HG03469 (cell line): ENCODE results near the gene GIMAP1.
"Not testable (repeated sequence)": the region's sequence is repeated elsewhere in the genome, so short reads cannot be mapped to it uniquely, and the experiment has no call there.

Experiments
- ATAC-seq: cut with Tn5 transposase; IDR thresholded peaks from one replicate; pipeline ENCODE4 v1.9.1; 2021; ENCODE audit warnings: mild to moderate bottlenecking, moderate library complexity, moderate number of reproducible peaks; ENCODE audit not compliant: unreplicated experiment

GIMAP1 gene

DNA sequence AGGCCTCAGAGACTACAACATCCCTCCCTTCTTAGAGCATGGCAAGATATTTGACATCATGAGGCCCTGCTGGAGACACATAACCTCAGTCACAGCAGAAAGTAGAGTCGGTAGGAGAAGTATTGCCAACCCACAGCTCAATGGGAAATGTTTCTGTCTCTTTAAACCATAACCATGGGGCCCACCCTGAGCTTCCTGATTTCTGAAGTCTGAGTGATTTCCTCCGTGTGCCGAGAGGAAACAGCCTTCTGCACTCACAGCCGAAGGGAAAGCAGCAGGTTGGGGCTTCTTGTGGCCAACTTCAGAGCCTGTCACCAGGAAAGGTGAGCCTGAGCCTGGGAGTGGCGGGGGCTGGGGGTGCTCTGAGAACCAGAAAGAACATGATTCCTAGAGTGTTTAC is at the start of gene GIMAP1:
Gene GIMAP1 (plus strand): TSS at position 246 of the 400 bp plus-strand sequence. CDS start 2,435 bp downstream, outside the sequence.
- ATAC-seq = no peak

DNA sequence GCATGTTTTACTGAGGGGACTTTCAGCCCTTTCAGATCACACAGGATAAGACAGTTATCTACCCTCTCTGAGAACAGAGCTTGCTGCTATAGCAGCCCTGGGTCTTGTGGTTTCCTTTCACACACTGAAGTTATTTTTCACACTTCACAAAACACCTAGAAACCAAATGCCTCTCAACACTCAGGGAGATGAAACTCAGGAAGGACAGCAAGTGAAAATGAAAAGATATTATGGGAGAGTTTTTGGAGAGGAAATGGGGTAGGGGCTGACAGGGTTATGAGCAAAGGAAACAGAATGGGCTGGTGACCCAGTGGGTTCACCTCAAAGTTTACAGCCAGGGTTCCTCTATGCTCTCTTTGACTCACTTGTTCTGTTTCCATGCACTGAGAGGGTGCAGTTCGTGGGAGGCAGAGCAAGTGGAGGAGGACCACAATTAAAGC is 47.9 kb upstream of the GIMAP1 start:
- peak; percentile 69 for ATAC-seq

DNA sequence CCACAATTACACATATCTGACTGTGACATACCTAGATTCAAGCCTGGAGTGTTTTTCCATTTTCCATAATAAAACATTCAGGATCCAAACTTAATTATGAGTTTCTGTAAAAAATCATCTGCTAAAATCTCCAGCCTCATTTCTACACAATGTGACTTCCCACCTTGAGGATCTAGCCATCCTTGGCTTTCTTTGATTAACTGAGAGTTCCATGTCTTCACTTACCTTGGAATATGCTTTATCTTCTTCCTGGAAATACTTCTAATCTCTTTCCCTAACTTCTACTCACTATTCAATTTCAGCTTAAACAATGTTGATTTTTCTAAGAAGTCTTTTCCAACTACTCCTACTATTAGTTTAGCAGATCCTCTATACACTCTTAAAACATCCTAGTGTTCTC is 47.4 kb upstream of the GIMAP1 start:
- no peak for ATAC-seq

DNA sequence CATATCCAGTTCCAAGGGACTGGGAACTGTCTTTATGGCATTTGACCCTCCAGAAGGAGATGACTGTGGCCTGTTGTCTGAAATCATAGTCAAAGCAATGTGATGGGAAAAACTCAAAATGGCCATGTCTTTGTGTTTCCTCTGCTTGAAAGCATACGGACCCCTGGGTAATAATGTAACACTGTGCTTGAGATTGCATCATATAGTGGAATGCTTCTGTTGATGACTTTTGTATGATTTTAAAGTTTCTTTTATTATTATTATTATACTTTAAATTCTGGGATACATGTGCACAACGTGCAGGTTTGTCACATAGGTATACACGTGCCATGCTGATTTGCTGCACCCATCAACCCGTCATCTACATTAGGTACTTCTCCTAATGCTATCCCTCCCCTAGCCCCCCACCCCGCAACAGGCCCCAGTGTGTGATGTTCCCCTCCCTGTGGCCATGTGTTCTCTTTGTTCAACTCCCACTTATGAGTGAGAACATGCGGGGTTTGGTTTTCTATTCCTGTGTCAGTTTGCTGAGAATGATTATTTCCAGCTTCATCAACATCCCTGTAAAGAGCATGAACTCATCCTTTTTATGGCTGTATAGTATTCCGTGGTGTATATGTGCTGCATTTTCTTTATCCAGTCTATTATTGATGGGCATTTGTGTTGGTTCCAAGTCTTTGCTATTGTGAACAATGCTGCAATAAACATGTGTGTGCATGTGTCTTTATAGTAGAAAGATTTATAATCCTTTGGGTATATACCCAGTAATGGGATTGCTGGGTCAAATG is 44.4 kb upstream of the GIMAP1 start:
- not testable (repeated sequence) for ATAC-seq

DNA sequence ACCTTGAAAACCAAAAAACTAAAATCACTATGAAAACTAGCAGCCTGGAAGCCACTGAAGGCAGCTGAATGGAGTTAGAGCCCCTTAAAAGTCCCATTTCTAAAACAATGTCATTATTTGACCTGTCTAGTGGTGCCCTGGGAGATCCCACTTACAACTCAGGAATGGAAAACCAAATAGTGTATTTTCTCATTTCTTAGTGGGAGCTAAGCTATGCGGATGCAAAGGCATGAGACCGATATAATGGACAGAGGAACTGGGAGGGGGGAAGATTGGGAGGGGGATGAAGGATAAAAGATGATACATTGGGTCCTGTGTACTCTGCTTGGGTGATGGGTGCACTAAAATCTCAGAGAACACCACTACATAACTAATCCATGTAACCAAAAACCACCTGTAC is 40.7 kb upstream of the GIMAP1 start:
- no peak for ATAC-seq

DNA sequence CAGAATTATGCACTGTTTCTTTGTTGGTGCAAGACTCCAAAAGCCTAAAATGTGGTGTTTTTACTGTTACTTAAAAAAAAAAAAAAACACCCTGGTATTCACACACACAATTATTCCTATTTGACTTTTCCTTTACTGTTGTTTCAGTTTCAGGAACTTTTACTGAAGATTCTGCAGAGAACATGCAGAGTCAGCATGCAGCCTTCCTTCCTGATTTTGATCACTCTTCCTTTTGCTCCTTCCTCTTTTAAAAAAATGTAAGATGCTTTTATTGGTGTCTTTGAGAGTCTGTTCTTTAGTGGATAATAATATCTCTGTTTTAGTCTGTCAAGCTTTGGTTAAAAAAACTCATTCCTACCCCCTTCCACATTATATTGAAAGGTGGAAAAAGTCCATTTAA is 40.1 kb upstream of the GIMAP1 start:
- ATAC-seq = not testable (repeated sequence)

DNA sequence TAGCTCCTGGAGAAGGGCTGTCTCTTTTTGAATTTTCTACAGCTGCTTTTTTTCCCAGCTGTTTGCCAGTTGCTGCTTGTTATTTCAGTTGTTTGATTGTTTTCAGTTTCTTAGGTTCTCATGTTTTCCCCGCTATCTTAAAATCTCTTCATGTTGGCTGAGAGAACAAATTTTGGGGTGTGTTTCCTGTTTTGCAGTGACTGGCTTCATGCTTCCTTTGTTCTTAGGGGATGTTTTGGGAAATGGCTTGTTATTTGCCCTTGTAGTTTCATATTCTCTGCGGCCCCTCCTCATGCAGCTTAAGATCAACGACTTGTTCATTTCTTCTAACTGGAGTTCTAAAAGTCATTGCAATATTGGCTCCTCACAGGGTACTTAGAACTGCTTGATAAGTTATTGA is 39.6 kb upstream of the GIMAP1 start:
- ATAC-seq = not testable (repeated sequence)

DNA sequence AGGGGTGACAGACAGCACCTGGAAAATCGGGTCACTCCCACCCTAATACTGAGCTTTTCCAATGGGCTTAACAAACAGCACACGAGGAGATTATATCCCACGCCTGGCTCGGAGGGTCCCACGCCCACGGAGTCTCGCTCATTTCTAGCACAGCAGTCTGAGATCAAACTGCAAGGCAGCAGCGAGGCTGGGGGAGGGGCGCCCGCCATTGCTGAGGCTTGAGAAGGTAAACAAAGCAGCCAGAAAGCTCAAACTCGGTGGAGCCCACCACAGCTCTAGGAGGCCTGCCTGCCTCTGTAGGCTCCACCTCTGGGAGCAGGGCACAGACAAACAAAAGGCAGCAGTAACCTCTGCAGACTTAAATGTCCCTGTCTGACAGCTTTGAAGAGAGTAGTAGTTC is 37.8 kb upstream of the GIMAP1 start:
- ATAC-seq = not testable (repeated sequence)

DNA sequence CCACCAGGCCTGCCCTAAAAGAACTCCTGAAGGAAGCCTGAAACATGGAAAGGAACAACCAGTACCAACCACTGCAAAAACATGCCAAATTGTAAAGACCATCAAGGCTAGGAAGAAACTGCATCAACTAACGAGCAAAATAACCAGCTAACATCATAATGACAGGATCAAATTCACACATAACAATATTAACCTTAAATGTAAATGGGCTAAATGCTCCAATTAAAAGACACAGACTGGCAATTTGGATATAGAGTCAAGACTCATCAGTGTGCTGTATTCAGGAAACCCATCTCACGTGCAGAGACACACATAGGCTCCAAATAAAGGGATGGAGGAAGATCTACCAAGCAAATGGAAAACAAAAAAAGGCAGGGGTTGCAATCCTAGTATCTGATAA is 36.0 kb upstream of the GIMAP1 start:
- not testable (repeated sequence) for ATAC-seq

DNA sequence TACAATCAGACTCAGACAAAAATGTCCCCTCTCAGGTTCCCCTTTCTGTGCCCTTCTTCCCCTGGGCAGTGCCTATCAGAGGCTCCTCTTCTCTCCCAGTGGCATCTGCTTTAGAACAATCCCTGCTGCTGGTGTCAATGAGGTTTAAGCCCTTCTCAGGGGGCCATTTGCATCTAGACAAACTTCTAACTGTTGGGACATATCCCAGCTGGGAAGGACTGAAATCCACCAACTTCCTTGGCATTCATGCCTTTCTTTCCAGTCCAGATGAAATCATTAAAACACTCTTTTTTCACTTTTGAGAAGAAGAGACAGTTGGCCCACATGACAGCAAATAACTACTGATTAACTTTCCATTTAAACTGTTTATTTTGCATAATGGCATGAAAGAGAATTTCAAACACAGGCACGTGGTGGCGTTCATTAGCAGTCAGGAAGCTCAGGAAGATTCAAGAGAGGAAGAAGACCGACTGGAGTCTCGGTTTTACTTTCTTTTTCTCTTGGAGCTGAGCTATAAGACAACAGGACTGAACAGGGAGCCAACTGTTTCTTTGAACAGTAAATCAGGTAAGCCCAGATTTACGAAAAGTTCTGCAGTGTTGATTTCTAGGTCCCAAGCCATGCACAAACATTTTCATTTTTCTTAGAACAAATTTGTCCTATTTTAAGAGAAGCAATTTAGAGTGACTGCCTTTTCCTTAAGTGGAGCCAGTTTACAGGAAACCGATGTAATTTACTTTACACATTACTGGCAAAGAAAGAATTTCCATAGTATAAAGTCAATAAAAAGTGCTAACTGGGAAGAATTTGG is 31.0 kb upstream of the GIMAP1 start, which contains the start of gene GIMAP2:
Gene GIMAP2 (plus strand): TSS at position 488 of the 811 bp plus-strand sequence. CDS start 1,354 bp downstream, outside the sequence.
- ATAC-seq = peak; percentile 74

DNA sequence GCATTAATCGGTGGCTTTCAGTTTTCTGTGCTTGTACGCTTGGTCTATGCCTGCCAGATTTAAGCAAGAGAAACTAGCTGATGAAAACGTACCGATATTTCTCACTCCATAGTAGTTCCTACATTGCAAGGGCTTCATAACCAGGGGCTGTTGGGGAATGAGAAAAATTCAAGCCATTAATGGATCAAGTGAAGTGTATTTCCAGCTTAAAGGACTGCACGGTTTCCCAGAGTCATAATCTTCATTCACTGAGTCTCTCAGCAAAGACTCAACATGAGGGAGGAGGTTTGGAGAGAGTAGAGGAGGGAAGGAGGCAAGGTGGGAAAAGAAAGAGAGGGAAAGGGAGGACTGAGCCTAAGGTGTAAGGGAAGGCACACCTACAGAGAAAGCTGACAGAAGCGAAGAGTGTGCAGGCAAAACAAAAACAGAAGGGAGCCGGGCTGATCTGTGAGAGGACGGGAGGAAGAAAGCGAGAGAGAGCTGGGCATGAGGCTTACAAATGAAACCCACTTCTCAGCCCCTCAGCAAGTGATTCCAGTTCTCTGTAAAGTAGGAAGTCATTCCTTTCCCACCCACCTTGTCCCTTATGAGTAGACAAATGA is 30.3 kb upstream of the GIMAP1 start:
- ATAC-seq = no peak

DNA sequence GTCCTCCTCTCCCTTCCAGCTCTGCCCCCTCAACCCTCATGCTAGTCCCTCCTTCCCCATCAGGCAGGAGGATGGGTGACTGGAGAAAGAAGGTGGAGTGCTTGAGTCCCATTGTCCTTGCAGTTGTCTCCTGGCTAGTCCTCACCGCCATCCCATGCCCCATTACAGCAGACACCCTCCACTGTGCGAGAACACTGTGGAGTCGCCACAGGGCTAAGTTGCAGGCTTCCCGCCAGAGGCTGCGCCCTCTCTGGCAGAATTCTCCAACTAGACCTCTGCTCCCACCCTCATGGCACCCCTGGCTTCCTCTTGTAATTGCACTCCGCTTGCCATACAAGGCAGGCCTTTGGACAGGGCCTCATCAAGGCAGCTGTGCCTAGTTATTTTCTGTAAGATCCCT is 27.8 kb upstream of the GIMAP1 start:
- ATAC-seq = no peak

DNA sequence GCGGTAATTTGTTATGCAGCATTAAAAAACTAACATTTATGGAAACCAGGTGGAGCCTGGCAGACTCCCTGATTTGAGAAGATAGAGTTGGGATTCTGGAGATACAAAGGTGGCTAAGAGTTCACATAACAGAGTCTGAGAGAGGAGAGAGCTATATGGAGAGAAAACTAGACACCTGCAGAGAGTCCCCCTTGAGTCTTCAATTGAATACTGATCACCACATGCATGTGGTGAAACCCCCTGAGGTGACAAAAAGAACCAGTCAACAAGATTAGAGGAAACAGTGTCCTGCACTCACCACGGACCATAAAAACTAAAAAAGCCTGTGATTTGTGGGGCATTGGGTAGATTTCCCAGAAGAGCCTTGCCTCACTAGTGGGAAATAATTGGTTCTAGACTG is 20.8 kb upstream of the GIMAP1 start:
- no peak for ATAC-seq

DNA sequence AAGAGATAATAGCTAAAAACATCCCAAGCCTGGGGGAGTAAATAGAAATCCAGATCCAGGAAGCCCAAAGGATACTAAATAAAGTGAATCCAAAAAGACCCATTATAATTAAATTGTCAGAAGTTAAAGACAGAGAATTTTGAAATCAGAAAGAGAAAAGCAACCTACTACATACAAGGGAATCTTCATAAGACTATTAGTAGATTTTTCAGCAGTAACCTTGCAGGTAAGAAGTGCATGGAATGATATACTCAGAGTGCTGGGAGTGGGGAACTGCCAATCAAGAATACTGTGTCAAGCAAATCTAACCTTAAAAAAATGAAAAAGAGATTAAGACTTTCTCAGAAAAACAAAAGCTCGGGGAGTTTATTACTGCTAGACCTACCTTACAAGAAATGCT is 13.2 kb upstream of the GIMAP1 start:
- no peak for ATAC-seq

DNA sequence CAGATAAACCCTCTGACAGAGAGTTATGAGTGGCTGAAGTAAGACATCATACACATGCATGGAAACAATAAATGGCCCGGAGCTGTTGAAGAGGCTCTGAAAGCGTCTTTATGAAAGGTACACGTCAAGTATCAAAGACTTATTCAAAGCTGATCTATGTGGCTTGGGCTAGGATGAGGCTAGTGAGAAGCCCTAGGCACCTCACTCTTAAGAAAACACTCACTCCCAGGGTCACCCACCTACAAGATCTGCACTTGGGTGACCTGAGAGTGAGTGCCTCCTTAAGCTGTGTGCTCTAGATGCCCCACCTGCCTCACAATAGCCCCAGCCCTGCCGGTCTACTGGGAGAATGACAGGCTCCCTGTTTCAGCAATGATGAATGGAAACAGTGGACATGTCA is 1.1 kb upstream of the GIMAP1 start:
- ATAC-seq = no peak

DNA sequence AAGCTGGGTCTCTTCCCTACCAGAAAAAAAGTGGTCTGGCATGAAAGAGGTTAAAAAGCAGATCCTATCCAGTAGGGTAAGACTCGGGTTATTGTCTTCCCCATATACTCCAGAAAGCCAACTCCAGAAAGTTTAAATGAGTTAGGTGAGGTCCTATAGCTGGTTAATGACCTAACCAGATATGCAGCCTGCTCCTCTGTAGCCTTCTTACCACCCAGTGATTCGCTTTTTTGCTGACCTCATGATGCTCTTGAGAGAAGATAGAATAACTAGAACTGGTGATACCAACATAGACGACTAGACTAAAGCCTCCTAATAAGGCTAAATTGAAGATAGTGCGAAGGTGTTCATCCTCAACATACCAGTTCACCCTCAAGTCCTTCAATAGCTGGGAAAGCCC is 675 bp upstream of the GIMAP1 start:
- ATAC-seq = no peak

DNA sequence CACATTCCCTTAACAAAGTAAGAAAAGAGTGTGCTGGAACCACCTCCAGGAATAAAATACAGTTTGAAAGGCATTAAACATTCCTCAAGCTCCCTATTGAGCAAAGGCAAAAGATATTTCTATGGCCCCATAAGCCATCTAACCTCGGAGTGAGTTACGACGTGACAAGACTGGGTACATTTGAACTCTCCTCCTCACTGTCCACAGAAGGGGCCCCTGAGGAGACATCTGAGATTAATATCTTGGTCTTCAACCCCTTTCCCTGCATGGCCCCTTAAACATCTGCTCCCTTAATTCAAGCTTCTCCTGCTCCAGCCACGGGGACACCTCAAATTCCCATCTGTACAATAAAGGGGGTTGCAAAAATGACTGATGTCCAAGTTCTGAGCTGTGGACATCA is 526 bp downstream of the GIMAP1 start:
- no peak for ATAC-seq

DNA sequence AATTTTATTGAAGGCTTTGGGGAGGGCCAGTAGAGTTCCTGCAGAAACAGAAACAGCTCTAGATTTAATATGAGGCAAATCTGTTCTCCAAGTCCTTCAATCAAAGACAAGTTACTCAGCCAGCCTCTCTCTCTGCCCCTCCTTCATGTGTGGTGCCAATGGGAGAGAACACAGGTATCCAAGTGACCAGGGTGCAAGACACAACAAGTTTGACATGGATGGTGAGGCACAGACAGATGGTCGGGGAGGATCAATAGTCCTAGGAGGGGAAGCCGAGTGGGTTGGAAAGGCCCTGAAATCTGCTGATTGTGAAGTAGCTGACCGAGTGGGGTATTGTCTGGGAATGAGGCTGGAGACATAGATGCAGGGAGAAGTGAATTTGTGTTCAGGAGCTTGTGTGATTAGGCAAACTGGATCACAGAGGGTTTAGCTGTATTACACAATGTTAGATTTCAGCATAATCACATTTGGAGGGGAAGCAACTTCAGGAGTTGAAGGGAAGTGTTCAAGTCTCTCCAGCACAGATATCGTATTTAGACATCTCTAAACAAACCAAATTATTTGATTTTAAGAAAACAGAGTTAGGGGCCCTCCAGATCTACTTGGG is 1.5 kb downstream of the GIMAP1 start:
- ATAC-seq = no peak

DNA sequence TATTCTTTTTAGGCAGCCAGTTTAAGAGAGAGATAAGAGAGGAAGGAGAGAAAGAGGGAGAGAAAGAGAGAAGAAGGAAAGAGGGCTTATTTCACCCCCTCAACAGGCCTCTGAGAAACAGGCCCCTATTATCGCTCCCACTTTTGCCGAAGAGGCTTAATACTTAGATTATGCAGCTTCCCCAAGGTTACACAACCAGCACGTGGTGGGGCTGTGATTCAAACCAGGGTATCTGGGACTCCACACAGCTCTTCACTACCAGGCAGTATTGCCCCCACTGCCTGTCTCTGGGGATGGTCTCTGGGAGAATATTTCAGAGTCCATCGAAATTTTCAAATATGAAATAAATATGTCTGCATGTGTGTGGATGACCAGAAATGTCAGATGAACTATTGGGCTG is 3.0 kb downstream of the GIMAP1 start:
- ATAC-seq = no peak

DNA sequence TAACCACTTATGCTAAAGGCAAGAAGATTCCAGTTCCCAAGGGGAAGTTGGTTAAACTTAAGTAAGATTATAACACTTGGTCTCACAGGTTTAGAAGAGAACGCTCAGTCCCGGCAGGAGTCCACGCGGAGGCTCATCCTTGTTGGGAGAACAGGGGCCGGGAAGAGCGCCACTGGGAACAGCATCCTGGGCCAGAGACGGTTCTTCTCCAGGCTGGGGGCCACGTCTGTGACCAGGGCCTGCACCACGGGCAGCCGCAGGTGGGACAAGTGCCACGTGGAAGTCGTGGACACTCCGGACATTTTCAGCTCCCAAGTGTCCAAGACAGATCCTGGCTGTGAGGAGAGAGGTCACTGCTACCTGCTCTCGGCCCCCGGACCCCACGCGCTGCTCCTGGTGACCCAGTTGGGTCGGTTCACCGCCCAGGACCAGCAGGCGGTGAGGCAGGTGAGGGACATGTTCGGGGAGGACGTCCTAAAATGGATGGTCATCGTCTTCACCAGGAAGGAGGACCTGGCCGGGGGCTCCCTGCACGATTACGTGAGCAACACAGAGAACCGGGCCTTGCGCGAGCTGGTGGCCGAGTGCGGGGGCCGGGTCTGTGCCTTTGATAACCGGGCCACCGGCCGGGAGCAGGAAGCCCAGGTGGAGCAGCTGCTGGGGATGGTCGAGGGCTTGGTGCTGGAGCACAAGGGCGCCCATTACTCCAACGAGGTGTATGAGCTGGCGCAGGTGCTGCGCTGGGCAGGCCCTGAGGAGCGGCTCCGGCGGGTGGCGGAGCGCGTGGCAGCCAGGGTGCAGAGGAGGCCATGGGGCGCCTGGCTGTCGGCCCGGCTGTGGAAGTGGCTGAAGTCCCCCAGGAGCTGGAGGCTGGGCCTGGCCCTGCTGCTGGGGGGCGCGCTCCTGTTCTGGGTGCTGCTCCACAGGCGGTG is 3.8 kb downstream of the GIMAP1 start:
- no peak for ATAC-seq
